ENCODE results near the gene CATSPERE.

CATSPERE gene

GRCh38 chr1:244502630-244503029 lies 41.6 kb downstream of the CATSPERE start:
- H3K9ac ChIP-seq (ENCODE audit: low read length): no peak overlapping the region
- H2AFZ ChIP-seq (ENCODE audit: low read length): no peak overlapping the region
- no peaks in the 10 kb centered on the region for H3K4me1 ChIP-seq (ENCODE audit: insufficient read depth, low read length, severe bottlenecking)
- H3K27me3 ChIP-seq (ENCODE audit: insufficient read depth, low read length): no peaks in the 10 kb centered on the region
- no peaks in the 10 kb centered on the region for H3F3A ChIP-seq (ENCODE audit: insufficient read depth, low read length)
- no peak overlapping the region for H3K27ac ChIP-seq (ENCODE audit: low read depth, low read length, poor library complexity, severe bottlenecking)
- no peak overlapping the region for H3K4me2 ChIP-seq (ENCODE audit: low read length)
- H3K9me3 ChIP-seq (ENCODE audit: low read length): no peaks in the 10 kb centered on the region
- no peaks in the 10 kb centered on the region for H4K20me1 ChIP-seq (ENCODE audit: insufficient read depth, low read length)
- no peak overlapping the region for H3K4me3 ChIP-seq (ENCODE audit: low read depth, low read length, poor library complexity, severe bottlenecking)
- no peaks in the 10 kb centered on the region for H3K9me2 ChIP-seq (ENCODE audit: low read depth, low read length)
- no peaks in the 10 kb centered on the region for H3K79me2 ChIP-seq (ENCODE audit: insufficient read depth, low read length)
- no peaks in the 10 kb centered on the region for H3K36me3 ChIP-seq (ENCODE audit: insufficient read depth, low read length)
- TF ChIP-seq, protein P1, sequence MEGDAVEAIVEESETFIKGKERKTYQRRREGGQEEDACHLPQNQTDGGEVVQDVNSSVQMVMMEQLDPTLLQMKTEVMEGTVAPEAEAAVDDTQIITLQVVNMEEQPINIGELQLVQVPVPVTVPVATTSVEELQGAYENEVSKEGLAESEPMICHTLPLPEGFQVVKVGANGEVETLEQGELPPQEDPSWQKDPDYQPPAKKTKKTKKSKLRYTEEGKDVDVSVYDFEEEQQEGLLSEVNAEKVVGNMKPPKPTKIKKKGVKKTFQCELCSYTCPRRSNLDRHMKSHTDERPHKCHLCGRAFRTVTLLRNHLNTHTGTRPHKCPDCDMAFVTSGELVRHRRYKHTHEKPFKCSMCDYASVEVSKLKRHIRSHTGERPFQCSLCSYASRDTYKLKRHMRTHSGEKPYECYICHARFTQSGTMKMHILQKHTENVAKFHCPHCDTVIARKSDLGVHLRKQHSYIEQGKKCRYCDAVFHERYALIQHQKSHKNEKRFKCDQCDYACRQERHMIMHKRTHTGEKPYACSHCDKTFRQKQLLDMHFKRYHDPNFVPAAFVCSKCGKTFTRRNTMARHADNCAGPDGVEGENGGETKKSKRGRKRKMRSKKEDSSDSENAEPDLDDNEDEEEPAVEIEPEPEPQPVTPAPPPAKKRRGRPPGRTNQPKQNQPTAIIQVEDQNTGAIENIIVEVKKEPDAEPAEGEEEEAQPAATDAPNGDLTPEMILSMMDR (IDR thresholded peaks at IDR 0.05; ENCODE audit: low read length): no peak
- no peak for TF ChIP-seq EZH2 (IDR thresholded peaks at IDR 0.05; ENCODE audit: borderline replicate concordance, low read length)

DNA sequence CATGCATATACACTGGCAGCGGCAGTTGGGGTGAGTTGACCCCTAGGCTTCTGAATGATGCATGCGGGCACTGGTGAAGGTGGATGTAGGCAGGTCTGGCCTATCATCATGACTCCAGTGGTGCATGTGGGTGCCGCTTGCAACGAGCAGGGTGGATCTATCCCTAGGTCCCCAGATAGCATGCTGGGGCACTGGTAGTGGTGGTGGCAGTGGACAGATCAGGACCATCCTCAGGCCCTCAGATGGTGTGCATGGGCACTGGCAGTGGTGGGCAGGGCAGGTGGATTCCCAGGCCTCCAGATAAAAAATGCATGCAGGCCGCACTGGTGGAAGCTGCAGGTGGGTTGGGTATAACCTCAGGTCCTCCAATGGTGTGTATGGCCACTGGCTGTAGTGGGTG lies 52.4 kb downstream of the CATSPERE start:
- Histone ChIP-seq H3K9me3 (ENCODE audit: low read length) (0 out of 2 replicates have a peak, but pooled peaks cover 2% of the 10 kb centered on the region), H3K9me2 (ENCODE audit: low read depth, low read length) (no peaks in the 10 kb centered on the region)

DNA sequence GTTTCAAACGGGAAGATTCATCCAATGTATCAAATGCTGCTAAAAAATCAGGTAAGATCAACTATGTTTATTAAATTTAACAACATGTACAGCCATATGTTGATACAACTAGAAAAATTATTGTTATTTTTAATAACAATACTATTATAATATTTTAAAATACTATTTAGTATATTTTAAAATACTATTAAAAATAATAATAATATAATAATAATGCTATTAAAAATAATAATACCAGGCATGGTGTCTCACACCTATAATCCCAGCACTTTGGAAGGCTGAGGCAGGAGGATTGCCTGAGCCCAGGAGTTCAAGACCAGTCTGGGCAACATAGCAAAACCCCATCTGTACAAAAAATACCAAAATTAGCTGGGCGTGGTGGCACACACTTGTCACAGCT lies 54.6 kb downstream of the CATSPERE start:
- H3K79me2 ChIP-seq (ENCODE audit: insufficient read depth, low read length): no peaks in the 10 kb centered on the region
- no peak overlapping the region for H3K4me3 ChIP-seq (ENCODE audit: low read depth, low read length, poor library complexity, severe bottlenecking)
- TF ChIP-seq, protein P1 (IDR thresholded peaks at IDR 0.05; ENCODE audit: low read length): no peak
- TF ChIP-seq EZH2 (IDR thresholded peaks at IDR 0.05; ENCODE audit: borderline replicate concordance, low read length): no peak
- H3K36me3 ChIP-seq (ENCODE audit: insufficient read depth, low read length): no peaks in the 10 kb centered on the region
- no peak overlapping the region for H3K9ac ChIP-seq (ENCODE audit: low read length)
- H3K9me3 ChIP-seq (ENCODE audit: low read length): 0 out of 2 replicates have a peak, but pooled peaks cover 2% of the 10 kb centered on the region
- H4K20me1 ChIP-seq (ENCODE audit: insufficient read depth, low read length): no peaks in the 10 kb centered on the region
- no peaks in the 10 kb centered on the region for H3K9me2 ChIP-seq (ENCODE audit: low read depth, low read length)
- H3F3A ChIP-seq (ENCODE audit: insufficient read depth, low read length): no peaks in the 10 kb centered on the region
- H3K4me1 ChIP-seq (ENCODE audit: insufficient read depth, low read length, severe bottlenecking): no peaks in the 10 kb centered on the region
- H2AFZ ChIP-seq (ENCODE audit: low read length): no peak overlapping the region
- no peak overlapping the region for H3K4me2 ChIP-seq (ENCODE audit: low read length)
- H3K27ac ChIP-seq (ENCODE audit: low read depth, low read length, poor library complexity, severe bottlenecking): no peak overlapping the region
- H3K27me3 ChIP-seq (ENCODE audit: insufficient read depth, low read length): no peaks in the 10 kb centered on the region

More for the DNA sequence above, 52.4 kb downstream of the CATSPERE start:
- Histone ChIP-seq H3K4me3 (ENCODE audit: low read depth, low read length, poor library complexity, severe bottlenecking) (no peak overlapping the region), H3K27ac (ENCODE audit: low read depth, low read length, poor library complexity, severe bottlenecking) (no peak overlapping the region), H3K4me2 (ENCODE audit: low read length) (no peak overlapping the region), H3K79me2 (ENCODE audit: insufficient read depth, low read length) (no peaks in the 10 kb centered on the region), H3F3A (ENCODE audit: insufficient read depth, low read length) (no peaks in the 10 kb centered on the region), H3K36me3 (ENCODE audit: insufficient read depth, low read length) (no peaks in the 10 kb centered on the region), H3K4me1 (ENCODE audit: insufficient read depth, low read length, severe bottlenecking) (no peaks in the 10 kb centered on the region), H2AFZ (ENCODE audit: low read length) (no peak overlapping the region), H3K9ac (ENCODE audit: low read length) (no peak overlapping the region), H4K20me1 (ENCODE audit: insufficient read depth, low read length) (no peaks in the 10 kb centered on the region), H3K27me3 (ENCODE audit: insufficient read depth, low read length) (no peaks in the 10 kb centered on the region)
- no peak for TF ChIP-seq EZH2 (IDR thresholded peaks at IDR 0.05; ENCODE audit: borderline replicate concordance, low read length)
- TF ChIP-seq, protein P1 (IDR thresholded peaks at IDR 0.05; ENCODE audit: low read length): no peak

Data from OCI-LY1 (cell line).